Kidney (tissue), 14 donors: Measurements from ENCODE around the gene CPN2. TPM values are rescaled to one million over a fixed set of nuclear protein-coding genes. Genes with fewer than 3 reads are reported as not detected.

Experiments used
- DNase-seq, 5 donors: peaks; one replicate each; pipeline ENCODE4 v3.0.0-alpha.2; 2013 to 2020
- FAIRE-seq: peaks from 2 replicates; lab custom pipeline; 2012; peaks lifted over from hg19 to GRCh38; lab: Jason Lieb, UNC
- H3K27ac ChIP-seq, 2 donors: one replicate each; pipeline ENCODE4 v1.7.0; 2013; ENCODE audit warnings: low read depth in 2 of 2, low read length in 2 of 2, inconsistent platforms in 1 of 2
- H3K27me3 ChIP-seq: one replicate; pipeline ENCODE4 v1.7.1; 2013; ENCODE audit warnings: low read length, inconsistent platforms; ENCODE audit not compliant: control insufficient read depth, insufficient read depth
- H3K36me3 ChIP-seq, 3 donors: one replicate each; pipeline versions ENCODE4 v1.7.0 to v1.7.1; 2013; ENCODE audit warnings: low read length in 3 of 3, control low read depth in 1 of 3, inconsistent platforms in 1 of 3; ENCODE audit not compliant: insufficient read depth in 3 of 3, control insufficient read depth in 2 of 3
- H3K4me1 ChIP-seq, 3 donors: one replicate each; pipeline versions ENCODE4 v1.7.0 to v1.7.1; 2013; ENCODE audit warnings: low read length in 3 of 3, inconsistent platforms in 1 of 3, low read depth in 1 of 3; ENCODE audit not compliant: control insufficient read depth in 2 of 3, insufficient read depth in 2 of 3
- H3K4me3 ChIP-seq, 3 donors: one replicate each; pipeline versions ENCODE4 v1.7.0 to v1.8.1; 2013; ENCODE audit warnings: low read length in 3 of 3, control low read depth in 1 of 3, inconsistent platforms in 1 of 3
- H3K9ac ChIP-seq, 3 donors: one replicate each; pipeline versions ENCODE4 v1.7.0 to v1.7.1; 2013; ENCODE audit warnings: low read length in 3 of 3, control low read depth in 1 of 3, inconsistent platforms in 1 of 3
- H3K9me3 ChIP-seq, 3 donors: one replicate each; pipeline versions ENCODE4 v1.7.0 to v1.7.1; 2013; ENCODE audit warnings: low read length in 3 of 3, control low read depth in 1 of 3, inconsistent platforms in 1 of 3; ENCODE audit not compliant: control insufficient read depth in 2 of 3, insufficient read depth in 1 of 3
- CTCF ChIP-seq: IDR thresholded peaks from 3 replicates; pipeline ENCODE4 v1.5.1; 2012; ENCODE audit warnings: mild to moderate bottlenecking, moderate library complexity, borderline replicate concordance; ENCODE audit not compliant: insufficient read depth; ENCODE audit errors: extremely low read depth
- intact Hi-C: fragments of 100-400 bp; cut with DNase I; formaldehyde crosslinking; loops from one replicate; pipeline ENCODE4 v1.11.1; 2022
- polyA plus RNA-seq: library from polyadenylated mRNA; stranded (reverse); fragments of 350-450 nt; fragmentation: Illumina TruSeq; extraction: RNeasy Lipid Tissue Mini Kit (QIAGEN cat#74804); gene quantifications from one replicate; pipeline ENCODE4 v1.2.3, GENCODE V29; 2014; ENCODE audit warnings: low read depth, low replicate concordance; ENCODE audit not compliant: insufficient read depth
- total RNA-seq: library from RNA; stranded (reverse); fragmentation: NEBNext Ultra II Directional; extraction: Animal tissue kit (Norgen Biotek cat#: 25700); gene quantifications from one replicate; pipeline ENCODE4 v1.2.1, GENCODE V29; 2021
- donor health status: control.
- donor health status: control.
- donor health status: control.
- donor health status: control.
- donor health status: control.
- donor health status: DM: yes; HTN: yes; CAD: no.
- donor health status: Normal renal cell carcinoma (clear cell type).

CPN2 gene
- total and polyA plus RNA-seq, 2 donors from 2014 or later: 0.72 to 15.8 TPM

GRCh38 chr3:194344012-194344411 is 7.1 kb downstream of the CPN2 start:
- FAIRE-seq (no peak), DNase-seq (peak; percentile 82 to 88 (median 83))
- Histone ChIP-seq H3K9ac (no peak overlapping the region), H3K27me3 (no peaks in the 10 kb centered on the region), H3K4me1 (no peaks in the 10 kb centered on the region), H3K4me3 (no peak overlapping the region), H3K9me3 (no peaks in the 10 kb centered on the region), H3K36me3 (no peaks in the 10 kb centered on the region), H3K27ac (no peak overlapping the region)
- peak; percentile 82 for TF ChIP-seq CTCF
- intact Hi-C loops: loop anchor here (10.0 kb wide), 1 partner anchor 51 kb away; the partner anchor contains the start of gene GP5

- DNase-seq: no peak
- Histone ChIP-seq H3K27me3 (no peaks in the 10 kb centered on the region), H3K9me3 (no peaks in the 10 kb centered on the region), H3K4me1 (no peaks in the 10 kb centered on the region), H3K9ac (no peak overlapping the region), H3K36me3 (no peaks in the 10 kb centered on the region), H3K4me3 (no peak overlapping the region), H3K27ac (no peak overlapping the region)
- FAIRE-seq: no peak
- no peak for TF ChIP-seq CTCF
- intact Hi-C loops: loop anchor here (10.0 kb wide), 1 partner anchor 51 kb away; the partner anchor contains the start of gene GP5
These were observed 7.6 kb downstream of the CPN2 start for GRCh38 chr3:194343561-194343893.

- Histone ChIP-seq H3K27me3 (no peaks in the 10 kb centered on the region), H3K36me3 (no peaks in the 10 kb centered on the region), H3K27ac (no peak overlapping the region), H3K9ac (no peak overlapping the region), H3K9me3 (no peaks in the 10 kb centered on the region), H3K4me3 (no peak overlapping the region), H3K4me1 (no peaks in the 10 kb centered on the region)
- no peak for TF ChIP-seq CTCF
- no peak for FAIRE-seq
- intact Hi-C loops: loop anchor here (10.0 kb wide), 1 partner anchor 52 kb away; the partner anchor contains the start of gene GP5
- no peak for DNase-seq
These were observed 8.1 kb downstream of the CPN2 start for GRCh38 chr3:194342861-194343560.
